ENCODE measurements around the gene KCTD21. TPM values are rescaled to one million over a fixed set of nuclear protein-coding genes. Genes with fewer than 3 reads are reported as not detected.

The KCTD21 gene
- total RNA-seq, 1 donor from 2014 or later = 3.7 TPM

DNA sequence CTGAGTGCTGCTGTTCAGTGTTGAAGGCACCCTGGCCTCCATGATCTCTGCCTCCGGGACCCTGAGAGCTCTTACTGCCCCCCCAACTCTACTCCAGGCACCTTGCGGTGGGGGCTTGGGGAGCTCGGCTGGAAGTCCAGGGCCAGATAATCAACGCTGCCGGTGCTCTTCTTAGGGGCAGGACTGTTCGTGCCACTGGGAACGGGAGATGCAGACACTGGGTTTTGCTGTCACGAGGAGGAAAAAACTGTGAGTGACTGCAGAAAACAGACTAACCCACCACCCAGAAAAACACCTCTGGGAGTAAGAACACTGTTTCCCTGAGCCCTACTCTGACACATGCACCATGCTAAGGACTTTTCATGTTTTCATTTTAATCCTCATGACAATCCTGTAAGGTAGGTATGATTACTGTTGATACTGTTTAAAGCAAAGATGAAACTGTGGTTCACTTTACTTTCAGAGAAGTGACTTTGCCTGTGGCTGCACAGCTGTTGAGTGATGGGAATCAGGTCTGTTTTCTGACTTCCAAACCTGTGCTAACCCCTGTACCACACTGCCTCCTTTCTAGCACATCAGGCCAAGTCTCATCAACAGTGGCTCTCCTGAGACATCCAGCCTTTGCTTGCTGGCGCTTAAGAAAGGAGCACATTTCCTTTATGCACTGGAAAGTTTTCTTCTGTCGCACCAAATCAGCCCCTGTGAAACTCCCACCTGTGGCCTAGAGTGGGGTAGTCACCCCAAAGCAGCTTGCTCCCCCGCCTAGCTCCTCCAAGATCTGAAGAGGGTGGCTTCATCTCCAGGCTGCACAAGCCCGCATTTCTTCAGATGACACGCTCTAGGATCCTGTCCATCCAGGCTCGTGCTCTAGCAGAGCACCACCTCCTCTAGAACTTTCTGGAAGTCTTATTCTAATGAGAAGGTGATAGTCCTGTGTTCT is 32.1 kb upstream of the KCTD21 start:
- DNase-seq (ENCODE audit: low read depth) (no peak), FAIRE-seq (no peak)
- Histone ChIP-seq H3K36me3 (ENCODE audit: control insufficient read depth, insufficient read depth, low read length) (peaks cover 4% of the 10 kb centered on the region), H3K4me3 (ENCODE audit: low read depth, low read length) (no peak overlapping the region), H3K27me3 (ENCODE audit: control insufficient read depth, insufficient read depth, low read length) (no peaks in the 10 kb centered on the region)
- TF ChIP-seq, protein P1, sequence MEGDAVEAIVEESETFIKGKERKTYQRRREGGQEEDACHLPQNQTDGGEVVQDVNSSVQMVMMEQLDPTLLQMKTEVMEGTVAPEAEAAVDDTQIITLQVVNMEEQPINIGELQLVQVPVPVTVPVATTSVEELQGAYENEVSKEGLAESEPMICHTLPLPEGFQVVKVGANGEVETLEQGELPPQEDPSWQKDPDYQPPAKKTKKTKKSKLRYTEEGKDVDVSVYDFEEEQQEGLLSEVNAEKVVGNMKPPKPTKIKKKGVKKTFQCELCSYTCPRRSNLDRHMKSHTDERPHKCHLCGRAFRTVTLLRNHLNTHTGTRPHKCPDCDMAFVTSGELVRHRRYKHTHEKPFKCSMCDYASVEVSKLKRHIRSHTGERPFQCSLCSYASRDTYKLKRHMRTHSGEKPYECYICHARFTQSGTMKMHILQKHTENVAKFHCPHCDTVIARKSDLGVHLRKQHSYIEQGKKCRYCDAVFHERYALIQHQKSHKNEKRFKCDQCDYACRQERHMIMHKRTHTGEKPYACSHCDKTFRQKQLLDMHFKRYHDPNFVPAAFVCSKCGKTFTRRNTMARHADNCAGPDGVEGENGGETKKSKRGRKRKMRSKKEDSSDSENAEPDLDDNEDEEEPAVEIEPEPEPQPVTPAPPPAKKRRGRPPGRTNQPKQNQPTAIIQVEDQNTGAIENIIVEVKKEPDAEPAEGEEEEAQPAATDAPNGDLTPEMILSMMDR (IDR thresholded peaks at IDR 0.05; ENCODE audit: insufficient read depth, low read length, severe bottlenecking) = no peak

DNA sequence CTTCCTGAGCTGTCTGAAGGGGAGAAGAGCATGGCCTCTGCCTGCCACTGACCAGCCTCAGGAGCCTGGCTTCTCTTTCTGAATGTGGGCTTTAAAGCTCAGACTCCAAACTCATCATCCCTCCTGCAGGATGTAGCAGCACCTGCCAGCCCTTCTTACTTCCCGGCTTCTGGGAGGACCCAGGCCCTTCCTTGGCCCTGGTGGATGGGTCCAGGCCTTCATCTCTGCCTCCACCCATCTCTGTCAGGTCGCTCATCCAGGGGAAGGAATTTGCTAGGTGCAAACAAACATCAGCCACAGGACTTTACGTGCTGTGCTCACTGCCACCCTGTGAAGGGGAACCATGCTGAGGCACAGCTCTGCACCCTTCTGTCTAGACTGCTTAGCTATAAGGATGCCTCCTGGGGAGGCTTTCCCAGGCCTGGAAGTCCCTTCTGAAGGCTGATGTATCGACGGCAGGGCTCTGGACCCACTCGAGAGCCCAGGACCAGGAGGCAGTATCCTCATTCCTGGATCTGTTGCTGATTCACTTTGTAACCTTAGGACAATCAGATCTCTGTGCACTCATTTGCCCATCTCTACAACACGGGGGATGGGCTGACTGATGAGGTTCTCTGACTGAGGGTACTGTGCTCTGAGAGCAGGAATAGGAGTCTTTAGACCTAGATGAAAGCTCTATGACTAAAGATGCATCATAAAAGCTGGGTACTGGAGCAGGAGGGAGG is 31.2 kb upstream of the KCTD21 start:
- H3K4me3 ChIP-seq (ENCODE audit: low read depth, low read length) = no peak overlapping the region
- peaks cover 4% of the 10 kb centered on the region for H3K36me3 ChIP-seq (ENCODE audit: control insufficient read depth, insufficient read depth, low read length)
- TF ChIP-seq, protein P1 (IDR thresholded peaks at IDR 0.05; ENCODE audit: insufficient read depth, low read length, severe bottlenecking) = no peak
- FAIRE-seq (no peak), DNase-seq (ENCODE audit: low read depth) (no peak)
- H3K27me3 ChIP-seq (ENCODE audit: control insufficient read depth, insufficient read depth, low read length) = no peaks in the 10 kb centered on the region

DNA sequence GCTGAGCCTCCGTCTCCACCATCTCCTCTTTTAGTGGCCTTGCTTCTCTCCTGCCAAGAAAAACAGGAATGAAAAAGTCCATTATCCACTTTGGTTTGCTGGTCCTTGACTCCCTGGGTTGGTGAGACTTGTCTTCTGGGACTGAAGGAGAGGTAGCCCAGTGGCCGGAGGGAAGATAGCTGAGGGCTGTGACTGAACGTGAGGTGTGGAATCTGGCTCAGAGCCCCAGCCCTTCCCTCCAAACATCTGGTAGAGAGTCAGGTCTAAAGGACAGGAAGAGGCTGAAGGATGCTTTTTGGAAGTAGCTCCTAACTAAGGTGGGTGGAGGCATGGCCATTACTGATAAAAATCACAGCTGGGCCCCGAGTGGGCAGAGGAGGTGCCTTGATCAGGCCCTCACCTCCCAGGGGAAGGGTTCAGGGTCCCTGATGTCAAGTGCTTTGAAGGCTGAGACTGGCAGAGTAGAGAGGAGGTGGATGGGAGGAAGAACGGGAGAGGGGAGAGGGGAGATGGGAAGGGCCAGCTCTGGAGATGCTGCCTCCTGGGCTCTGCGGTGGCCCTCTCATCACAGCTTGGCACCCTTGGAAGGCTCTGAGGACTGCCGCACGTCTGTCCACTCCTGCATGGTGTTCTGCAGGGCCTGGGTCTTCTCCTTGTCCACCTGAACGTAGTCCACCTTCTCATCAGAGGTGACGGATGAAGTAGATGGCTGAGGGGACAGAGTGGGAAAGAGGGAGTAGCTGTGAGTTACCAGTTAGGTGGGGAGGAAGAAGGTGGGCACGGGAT is 30.5 kb upstream of the KCTD21 start:
- Histone ChIP-seq H3K27me3 (ENCODE audit: control insufficient read depth, insufficient read depth, low read length) (no peaks in the 10 kb centered on the region), H3K36me3 (ENCODE audit: control insufficient read depth, insufficient read depth, low read length) (peaks cover 4% of the 10 kb centered on the region), H3K4me3 (ENCODE audit: low read depth, low read length) (no peak overlapping the region)
- TF ChIP-seq, protein P1 (IDR thresholded peaks at IDR 0.05; ENCODE audit: insufficient read depth, low read length, severe bottlenecking) = no peak
- DNase-seq (ENCODE audit: low read depth) (no peak), FAIRE-seq (no peak)

DNA sequence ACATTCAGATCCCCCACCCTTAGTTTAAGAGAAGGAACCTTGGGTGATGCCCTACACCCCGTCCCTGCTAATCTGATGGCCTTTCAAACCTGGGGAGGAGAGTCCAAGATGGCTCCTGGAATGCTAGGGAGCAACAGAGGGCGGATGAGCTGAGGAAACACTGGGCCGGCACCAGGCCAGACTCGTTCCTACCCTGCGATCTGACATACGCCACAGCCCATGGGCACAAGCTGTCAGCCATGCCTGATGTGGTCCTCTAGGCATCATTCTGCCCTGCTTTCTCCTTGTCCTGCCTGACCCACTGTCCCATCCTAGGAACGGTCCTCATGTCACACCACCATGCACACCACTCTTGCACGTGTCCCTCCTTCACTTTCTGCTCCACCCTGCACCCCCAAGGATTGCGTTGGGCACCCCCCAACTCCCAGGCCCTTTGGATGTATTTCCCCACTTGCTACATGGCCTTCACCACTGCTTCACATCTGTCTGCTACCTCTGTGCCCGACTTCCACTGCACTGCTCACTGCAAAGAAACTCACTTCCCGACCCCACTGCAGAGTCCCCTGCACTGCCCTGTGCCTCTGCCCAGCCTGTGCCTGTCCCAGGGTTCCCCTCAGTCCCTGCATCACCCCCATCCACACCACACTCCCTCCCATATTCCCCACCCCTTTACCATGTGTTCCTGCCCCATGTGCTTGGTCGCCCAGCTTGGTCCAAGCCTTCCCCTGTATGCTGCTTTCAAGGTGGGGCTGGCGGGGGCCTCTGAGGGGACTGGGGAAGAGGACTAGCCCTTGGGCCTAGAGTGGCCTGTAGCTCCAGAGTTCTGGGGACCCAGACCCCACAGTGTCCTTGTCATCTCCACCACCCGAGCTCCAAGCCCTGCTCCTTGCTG is 29.5 kb upstream of the KCTD21 start:
- Histone ChIP-seq H3K27me3 (ENCODE audit: control insufficient read depth, insufficient read depth, low read length) (no peaks in the 10 kb centered on the region), H3K4me3 (ENCODE audit: low read depth, low read length) (no peak overlapping the region), H3K36me3 (ENCODE audit: control insufficient read depth, insufficient read depth, low read length) (peaks cover 4% of the 10 kb centered on the region)
- DNase-seq (ENCODE audit: low read depth) (no peak), FAIRE-seq (no peak)
- TF ChIP-seq, protein P1 (IDR thresholded peaks at IDR 0.05; ENCODE audit: insufficient read depth, low read length, severe bottlenecking) = no peak
